ENCODE results near the gene CHN1. TPM values are rescaled to one million over a fixed set of nuclear protein-coding genes. Genes with fewer than 3 reads are reported as not detected.

CHN1 gene
- total RNA-seq, 4 donors from 2014 or later: 2.7 to 6.1 (median 3.4) TPM

DNA sequence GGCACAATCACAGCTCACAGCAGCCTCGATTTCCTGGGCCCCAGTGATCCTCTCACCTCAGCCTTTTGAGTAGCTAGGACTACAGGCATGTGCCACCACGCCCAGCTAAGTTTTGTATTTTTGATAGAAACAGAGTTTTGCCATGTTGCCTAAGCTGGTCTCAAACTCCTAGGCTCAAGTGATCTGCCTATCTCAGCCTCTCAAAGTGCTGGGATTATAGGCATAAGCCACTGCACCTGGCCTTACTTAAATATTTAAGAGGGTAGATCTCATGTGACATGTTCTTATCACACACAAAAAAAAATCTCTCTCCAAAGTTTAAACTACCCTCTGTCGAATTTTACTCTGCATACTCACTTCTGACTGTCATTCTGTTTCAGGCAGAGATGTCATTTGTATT is 165.5 kb downstream of the CHN1 start:
- intact Hi-C loops (cut with DNase I; ENCODE audit: low total_unique reads): loop anchor here (5.0 kb wide), 1 partner anchor 487 kb away; no protein-coding TSS in a partner anchor
- no peak overlapping the region for H3K4me3 ChIP-seq (ENCODE audit: low read depth, poor library complexity, severe bottlenecking)
- no peak for TF ChIP-seq POLR2A (IDR thresholded peaks at IDR 0.05)
- TF ChIP-seq, protein P1, sequence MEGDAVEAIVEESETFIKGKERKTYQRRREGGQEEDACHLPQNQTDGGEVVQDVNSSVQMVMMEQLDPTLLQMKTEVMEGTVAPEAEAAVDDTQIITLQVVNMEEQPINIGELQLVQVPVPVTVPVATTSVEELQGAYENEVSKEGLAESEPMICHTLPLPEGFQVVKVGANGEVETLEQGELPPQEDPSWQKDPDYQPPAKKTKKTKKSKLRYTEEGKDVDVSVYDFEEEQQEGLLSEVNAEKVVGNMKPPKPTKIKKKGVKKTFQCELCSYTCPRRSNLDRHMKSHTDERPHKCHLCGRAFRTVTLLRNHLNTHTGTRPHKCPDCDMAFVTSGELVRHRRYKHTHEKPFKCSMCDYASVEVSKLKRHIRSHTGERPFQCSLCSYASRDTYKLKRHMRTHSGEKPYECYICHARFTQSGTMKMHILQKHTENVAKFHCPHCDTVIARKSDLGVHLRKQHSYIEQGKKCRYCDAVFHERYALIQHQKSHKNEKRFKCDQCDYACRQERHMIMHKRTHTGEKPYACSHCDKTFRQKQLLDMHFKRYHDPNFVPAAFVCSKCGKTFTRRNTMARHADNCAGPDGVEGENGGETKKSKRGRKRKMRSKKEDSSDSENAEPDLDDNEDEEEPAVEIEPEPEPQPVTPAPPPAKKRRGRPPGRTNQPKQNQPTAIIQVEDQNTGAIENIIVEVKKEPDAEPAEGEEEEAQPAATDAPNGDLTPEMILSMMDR (IDR thresholded peaks at IDR 0.05): no peak
- no peak for DNase-seq (ENCODE audit: low spot score in 2 of 2)
- 81 to 92% methylated on average over 3 of the region's 3 CpGs for WGBS, 2 donors

DNA sequence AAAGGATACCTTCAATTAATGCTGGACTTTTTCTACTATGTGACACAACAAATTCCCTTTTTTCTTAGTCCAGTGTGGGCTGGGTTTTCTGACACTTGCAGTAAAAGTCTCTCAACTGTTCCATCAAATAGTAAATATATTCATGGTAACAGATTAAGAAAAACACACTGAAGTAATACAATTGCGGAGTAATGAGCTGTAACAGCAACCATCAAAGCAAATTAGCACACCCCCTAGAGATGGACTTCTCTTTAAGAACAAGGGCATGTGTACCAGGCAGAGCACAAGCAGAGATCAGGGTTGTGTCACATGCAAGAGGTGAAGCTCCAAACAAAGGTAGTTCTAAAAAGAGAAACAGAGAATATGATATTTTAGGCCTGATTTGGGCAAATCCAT is 168.2 kb downstream of the CHN1 start:
- 93 to 97% methylated on average over 1 of the region's 1 CpG for WGBS, 2 donors
- DNase-seq (ENCODE audit: low spot score in 2 of 2): no peak
- no peak overlapping the region for H3K4me3 ChIP-seq (ENCODE audit: low read depth, poor library complexity, severe bottlenecking)
- TF ChIP-seq POLR2A (IDR thresholded peaks at IDR 0.05): no peak
- TF ChIP-seq, protein P1 (IDR thresholded peaks at IDR 0.05): no peak
- intact Hi-C loops (cut with DNase I; ENCODE audit: low total_unique reads): loop anchor here (5.0 kb wide), 1 partner anchor 485 kb away; no protein-coding TSS in a partner anchor

DNA sequence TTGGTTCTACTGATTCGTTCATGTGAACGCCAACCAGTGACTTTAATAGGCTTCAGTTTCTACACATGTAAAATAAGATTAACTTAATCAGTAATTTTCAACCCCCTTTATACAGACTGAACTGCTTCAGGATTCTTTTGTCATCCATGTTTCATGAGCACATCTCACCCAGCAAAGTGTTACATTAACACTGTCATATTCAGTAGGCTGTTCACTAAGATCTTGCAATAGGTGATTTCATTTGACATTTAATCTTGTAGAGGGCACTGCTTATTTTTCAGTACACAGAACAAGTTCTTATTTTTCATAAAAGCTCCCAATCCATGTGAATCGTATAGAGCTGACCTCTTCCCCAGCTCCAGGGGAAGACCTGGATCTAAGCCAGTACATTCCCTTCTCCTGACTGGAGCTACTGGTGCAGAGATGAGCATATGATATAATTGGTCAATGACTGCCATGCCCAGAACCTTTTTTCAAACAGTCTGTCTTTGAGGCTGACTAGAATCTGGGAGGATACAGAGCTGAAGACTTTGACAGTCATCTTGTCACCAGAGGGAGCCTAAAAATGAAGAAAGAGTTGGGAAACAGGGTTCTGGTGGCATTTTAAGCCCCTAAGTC is 168.7 kb downstream of the CHN1 start:
- no peak for TF ChIP-seq POLR2A (IDR thresholded peaks at IDR 0.05)
- TF ChIP-seq, protein P1 (IDR thresholded peaks at IDR 0.05): no peak
- intact Hi-C loops (cut with DNase I; ENCODE audit: low total_unique reads): loop anchor here (5.0 kb wide), 1 partner anchor 484 kb away; no protein-coding TSS in a partner anchor
- WGBS, 2 donors: 74 to 87% methylated on average over 3 of the region's 3 CpGs
- H3K4me3 ChIP-seq (ENCODE audit: low read depth, poor library complexity, severe bottlenecking): no peak overlapping the region
- no peak for DNase-seq (ENCODE audit: low spot score in 2 of 2)

DNA sequence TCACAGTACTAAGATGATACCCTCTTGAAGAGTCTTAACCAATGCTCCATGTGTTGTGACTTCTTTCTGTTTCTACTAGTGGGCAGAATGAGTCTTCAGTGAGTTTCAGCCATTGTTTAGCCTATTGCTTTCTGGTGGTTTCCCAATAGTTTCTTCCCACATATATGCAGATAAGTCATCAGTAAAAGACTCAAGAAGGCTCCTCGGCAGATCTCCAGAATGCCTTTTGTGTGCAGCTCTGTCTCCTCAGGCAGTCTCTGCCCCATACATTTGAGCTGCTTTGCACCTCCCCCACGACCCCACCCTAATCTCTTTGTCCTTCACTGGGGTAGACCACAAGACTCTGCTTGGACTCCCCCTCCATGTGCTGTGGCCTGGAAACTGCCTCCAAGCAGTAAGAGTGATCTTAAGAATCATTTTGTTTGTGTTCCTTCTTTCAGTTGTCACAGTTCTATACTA is 169.4 kb downstream of the CHN1 start:
- intact Hi-C loops (cut with DNase I; ENCODE audit: low total_unique reads): loop anchor here (5.0 kb wide), 1 partner anchor 484 kb away; no protein-coding TSS in a partner anchor
- DNase-seq (ENCODE audit: low spot score in 2 of 2): no peak
- TF ChIP-seq, protein P1 (IDR thresholded peaks at IDR 0.05): no peak
- TF ChIP-seq POLR2A (IDR thresholded peaks at IDR 0.05): no peak
- no peak overlapping the region for H3K4me3 ChIP-seq (ENCODE audit: low read depth, poor library complexity, severe bottlenecking)
- WGBS, 2 donors: 42 to 47% methylated on average over 2 of the region's 2 CpGs

DNA sequence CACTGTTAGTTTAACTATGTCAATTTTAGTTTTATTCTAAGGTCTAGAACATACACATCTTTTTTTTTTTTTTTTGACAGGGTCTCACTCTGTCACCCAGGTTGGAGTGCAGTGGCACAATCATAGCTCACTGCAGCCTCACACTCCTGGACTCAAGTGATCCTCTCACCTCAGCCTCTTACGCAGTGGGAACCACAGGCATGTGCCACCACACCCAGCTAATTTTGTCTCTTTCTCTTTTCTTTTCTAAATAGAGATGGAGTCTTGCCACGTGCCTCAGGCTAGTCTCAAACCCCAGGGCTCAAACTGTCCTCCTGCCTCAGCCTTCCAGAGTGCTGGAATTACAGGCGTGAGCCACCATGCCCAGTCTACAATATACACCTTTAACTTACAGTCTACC is 171.4 kb downstream of the CHN1 start:
- intact Hi-C loops (cut with DNase I; ENCODE audit: low total_unique reads): no loop called here
- DNase-seq (ENCODE audit: low spot score in 2 of 2): no peak
- TF ChIP-seq, protein P1 (IDR thresholded peaks at IDR 0.05): no peak
- TF ChIP-seq POLR2A (IDR thresholded peaks at IDR 0.05): no peak
- no peak overlapping the region for H3K4me3 ChIP-seq (ENCODE audit: low read depth, poor library complexity, severe bottlenecking)
- 82 to 93% methylated on average over 3 of the region's 3 CpGs for WGBS, 2 donors
